Colonic mucosa (tissue), 4 donors: ENCODE results near the gene MTHFD1. TPM values are rescaled to one million over a fixed set of nuclear protein-coding genes. Genes with fewer than 3 reads are reported as not detected.

ENCODE experiments used
- DNase-seq: peaks from one replicate; pipeline ENCODE4 v3.0.0-alpha.2; 2020
- H3K27ac ChIP-seq: fragments of 200-600 bp; one replicate; pipeline ENCODE4 v1.8.0; 2021
- H3K27me3 ChIP-seq: fragments of 200-600 bp; one replicate; pipeline ENCODE4 v1.8.0; 2021
- H3K36me3 ChIP-seq: fragments of 200-600 bp; one replicate; pipeline ENCODE4 v1.8.0; 2021
- H3K4me1 ChIP-seq: fragments of 200-600 bp; one replicate; pipeline ENCODE4 v1.8.0; 2021; ENCODE audit warnings: mild to moderate bottlenecking
- H3K4me3 ChIP-seq: fragments of 200-600 bp; one replicate; pipeline ENCODE4 v1.8.0; 2021
- H3K9ac ChIP-seq, 2 donors: one replicate each; pipeline ENCODE4 v1.7.0; 2013; ENCODE audit warnings: control low read depth in 2 of 2, low read depth in 2 of 2, low read length in 2 of 2
- H3K9me3 ChIP-seq: fragments of 200-600 bp; one replicate; pipeline ENCODE4 v1.8.0; 2021
- intact Hi-C: fragments of 100-400 bp; cut with DNase I; formaldehyde crosslinking; loops from one replicate; pipeline ENCODE4 v1.14.1; 2022
- total RNA-seq, 2 donors: library from RNA; stranded (reverse); fragmentation: NEBNext Ultra II Directional in 1 of 2; extraction: Animal tissue kit (Norgen Biotek cat#: 25700) in 1 of 2; gene quantifications; one replicate each; pipeline ENCODE4 v1.2.1, GENCODE V29; 2021
- TF ChIP-seq, protein P1 (sequence below): fragments of 200-600 bp; IDR thresholded peaks from one replicate; pipeline ENCODE4 v1.8.0; 2022; ENCODE audit warnings: antibody characterized with exemption, mild to moderate bottlenecking
- donor health status: healthy.
- donor health status: DM: no; HTN: no; CAD: no.
- donor health status: DM: no; HTN: no; CAD: no.

The MTHFD1 gene
- total RNA-seq, 2 donors from 2014 or later, result 38.1 to 123 TPM

- DNase-seq, result no peak
- TF ChIP-seq, protein P1, sequence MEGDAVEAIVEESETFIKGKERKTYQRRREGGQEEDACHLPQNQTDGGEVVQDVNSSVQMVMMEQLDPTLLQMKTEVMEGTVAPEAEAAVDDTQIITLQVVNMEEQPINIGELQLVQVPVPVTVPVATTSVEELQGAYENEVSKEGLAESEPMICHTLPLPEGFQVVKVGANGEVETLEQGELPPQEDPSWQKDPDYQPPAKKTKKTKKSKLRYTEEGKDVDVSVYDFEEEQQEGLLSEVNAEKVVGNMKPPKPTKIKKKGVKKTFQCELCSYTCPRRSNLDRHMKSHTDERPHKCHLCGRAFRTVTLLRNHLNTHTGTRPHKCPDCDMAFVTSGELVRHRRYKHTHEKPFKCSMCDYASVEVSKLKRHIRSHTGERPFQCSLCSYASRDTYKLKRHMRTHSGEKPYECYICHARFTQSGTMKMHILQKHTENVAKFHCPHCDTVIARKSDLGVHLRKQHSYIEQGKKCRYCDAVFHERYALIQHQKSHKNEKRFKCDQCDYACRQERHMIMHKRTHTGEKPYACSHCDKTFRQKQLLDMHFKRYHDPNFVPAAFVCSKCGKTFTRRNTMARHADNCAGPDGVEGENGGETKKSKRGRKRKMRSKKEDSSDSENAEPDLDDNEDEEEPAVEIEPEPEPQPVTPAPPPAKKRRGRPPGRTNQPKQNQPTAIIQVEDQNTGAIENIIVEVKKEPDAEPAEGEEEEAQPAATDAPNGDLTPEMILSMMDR, result no peak
- H3K9ac ChIP-seq, result no peak overlapping the region
- H3K4me1 ChIP-seq, result peaks cover 6% of the 10 kb centered on the region
- no peaks in the 10 kb centered on the region for H3K9me3 ChIP-seq
- intact Hi-C loops, result no loop called here
- no peaks in the 10 kb centered on the region for H3K27me3 ChIP-seq
- no peak overlapping the region for H3K27ac ChIP-seq
- H3K36me3 ChIP-seq, result no peaks in the 10 kb centered on the region
- no peak overlapping the region for H3K4me3 ChIP-seq
Observed at GRCh38 chr14:64394423-64394822, 6.3 kb downstream of the MTHFD1 start.

DNA sequence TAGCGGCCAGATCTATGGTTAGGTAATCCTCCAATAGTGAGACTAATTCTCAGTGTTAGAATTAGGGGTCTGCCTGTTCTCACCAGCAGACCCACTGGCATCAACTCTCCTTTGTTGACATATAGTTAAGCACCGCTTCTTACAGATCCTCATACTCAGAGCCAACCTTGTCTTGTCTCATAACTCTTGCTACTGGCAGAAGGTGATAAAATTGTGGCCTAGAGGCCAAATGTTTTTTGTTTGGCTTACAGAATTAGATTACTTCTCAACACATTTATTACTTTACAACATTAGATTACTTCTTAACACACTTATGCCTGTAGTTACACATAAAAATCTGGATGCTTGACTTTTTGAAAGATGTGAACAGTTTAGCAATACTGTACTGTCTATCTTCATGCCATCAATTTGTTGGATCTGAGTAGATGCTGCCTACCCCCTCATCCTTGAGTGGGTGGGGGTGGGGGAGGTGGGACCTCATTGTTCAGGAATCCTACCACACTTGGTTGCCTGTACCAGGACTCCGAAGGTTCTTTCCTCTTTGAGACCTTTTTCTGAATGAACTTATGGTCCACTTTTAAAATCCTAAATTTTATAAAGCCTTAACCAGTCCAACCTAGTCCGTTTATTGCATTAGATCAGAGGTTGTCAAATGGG, 7.0 kb downstream of the MTHFD1 start:
- TF ChIP-seq, protein P1, result no peak
- no peak overlapping the region for H3K4me3 ChIP-seq
- no peak overlapping the region for H3K9ac ChIP-seq
- intact Hi-C loops, result no loop called here
- H3K27ac ChIP-seq, result no peak overlapping the region
- no peak for DNase-seq
- H3K9me3 ChIP-seq, result no peaks in the 10 kb centered on the region
- no peaks in the 10 kb centered on the region for H3K27me3 ChIP-seq
- H3K36me3 ChIP-seq, result no peaks in the 10 kb centered on the region
- H3K4me1 ChIP-seq, result peaks cover 6% of the 10 kb centered on the region

GRCh38 chr14:64400829-64401459, 12.8 kb downstream of the MTHFD1 start:
- Histone ChIP-seq H3K27me3 (no peaks in the 10 kb centered on the region), H3K4me1 (no peaks in the 10 kb centered on the region), H3K9me3 (no peaks in the 10 kb centered on the region), H3K27ac (no peak overlapping the region), H3K9ac (no peak overlapping the region), H3K4me3 (no peak overlapping the region), H3K36me3 (no peaks in the 10 kb centered on the region)
- TF ChIP-seq, protein P1, result no peak
- DNase-seq, result no peak
- intact Hi-C loops, result no loop called here

- Histone ChIP-seq H3K4me3 (no peak overlapping the region), H3K9ac (no peak overlapping the region), H3K27me3 (no peaks in the 10 kb centered on the region), H3K27ac (no peak overlapping the region), H3K36me3 (no peaks in the 10 kb centered on the region), H3K4me1 (no peaks in the 10 kb centered on the region), H3K9me3 (no peaks in the 10 kb centered on the region)
- TF ChIP-seq, protein P1, result no peak
- intact Hi-C loops, result no loop called here
- no peak for DNase-seq
Observed at GRCh38 chr14:64401949-64402348, 13.8 kb downstream of the MTHFD1 start.

- intact Hi-C loops, result no loop called here
- no peak overlapping the region for H3K27ac ChIP-seq
Observed at GRCh38 chr14:64405295-64405694, 17.1 kb downstream of the MTHFD1 start.

More at GRCh38 chr14:64405295-64405694, 17.1 kb downstream of the MTHFD1 start:
- H3K36me3 ChIP-seq, result no peaks in the 10 kb centered on the region
- no peak overlapping the region for H3K4me3 ChIP-seq
- DNase-seq, result no peak
- H3K27me3 ChIP-seq, result no peaks in the 10 kb centered on the region
- TF ChIP-seq, protein P1, result no peak
- no peaks in the 10 kb centered on the region for H3K4me1 ChIP-seq
- no peaks in the 10 kb centered on the region for H3K9me3 ChIP-seq
- H3K9ac ChIP-seq, result no peak overlapping the region
